Measurements from ENCODE around the gene COL15A1.

COL15A1 gene

DNA sequence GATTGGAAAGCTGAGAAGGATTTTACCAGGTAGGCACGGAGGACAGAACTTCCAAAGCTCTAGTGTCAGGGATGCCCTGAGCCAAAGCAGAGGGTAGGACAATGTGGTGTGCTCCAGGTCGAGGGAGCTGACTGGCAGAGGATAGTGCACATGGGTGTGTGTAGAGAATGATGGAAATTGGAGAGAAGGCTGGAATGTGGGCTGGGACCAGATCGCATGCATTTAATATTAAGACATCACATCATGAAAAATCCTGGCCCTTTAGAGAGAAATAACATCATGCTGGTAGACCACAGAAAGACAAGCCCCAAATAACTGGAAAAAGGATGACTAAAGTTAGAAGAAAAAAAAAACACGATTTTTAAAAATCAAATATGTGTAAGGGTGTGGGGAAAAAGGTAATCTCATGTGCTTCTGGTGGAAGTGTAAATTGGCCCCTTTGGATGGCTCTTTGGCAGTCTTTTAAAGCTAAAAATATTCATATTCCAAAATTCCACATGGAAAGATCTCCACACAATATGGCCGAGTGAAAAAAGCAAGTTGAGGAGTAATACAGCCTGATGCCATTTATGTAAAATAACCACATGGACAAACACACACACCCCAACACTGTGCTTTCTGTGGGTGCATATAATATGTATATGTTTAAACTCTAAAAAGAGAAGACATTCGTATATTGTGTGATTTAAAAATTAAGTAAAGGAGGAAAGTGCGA is 94.2 kb downstream of the COL15A1 start:
- no peak for DNase-seq (ENCODE audit: low read depth in 2 of 2)

DNA sequence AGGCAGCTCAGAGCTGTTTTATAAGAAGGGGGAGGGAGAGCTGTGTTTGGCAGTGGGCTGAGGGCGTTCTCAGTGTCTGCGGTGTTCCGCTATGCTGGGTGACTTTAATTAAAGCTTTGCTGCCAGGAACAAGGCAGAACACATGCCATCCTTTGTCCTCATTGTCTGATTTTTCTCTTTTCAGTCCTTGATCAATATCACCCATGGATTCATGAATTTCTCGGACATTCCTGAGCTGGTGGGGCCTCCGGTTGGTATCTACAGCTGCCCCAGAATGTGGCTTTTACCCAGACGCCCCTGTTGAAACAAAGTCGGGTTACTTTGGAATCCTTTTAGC is 94.7 kb downstream of the COL15A1 start:
- DNase-seq (ENCODE audit: low read depth in 2 of 2), result no peak

DNA sequence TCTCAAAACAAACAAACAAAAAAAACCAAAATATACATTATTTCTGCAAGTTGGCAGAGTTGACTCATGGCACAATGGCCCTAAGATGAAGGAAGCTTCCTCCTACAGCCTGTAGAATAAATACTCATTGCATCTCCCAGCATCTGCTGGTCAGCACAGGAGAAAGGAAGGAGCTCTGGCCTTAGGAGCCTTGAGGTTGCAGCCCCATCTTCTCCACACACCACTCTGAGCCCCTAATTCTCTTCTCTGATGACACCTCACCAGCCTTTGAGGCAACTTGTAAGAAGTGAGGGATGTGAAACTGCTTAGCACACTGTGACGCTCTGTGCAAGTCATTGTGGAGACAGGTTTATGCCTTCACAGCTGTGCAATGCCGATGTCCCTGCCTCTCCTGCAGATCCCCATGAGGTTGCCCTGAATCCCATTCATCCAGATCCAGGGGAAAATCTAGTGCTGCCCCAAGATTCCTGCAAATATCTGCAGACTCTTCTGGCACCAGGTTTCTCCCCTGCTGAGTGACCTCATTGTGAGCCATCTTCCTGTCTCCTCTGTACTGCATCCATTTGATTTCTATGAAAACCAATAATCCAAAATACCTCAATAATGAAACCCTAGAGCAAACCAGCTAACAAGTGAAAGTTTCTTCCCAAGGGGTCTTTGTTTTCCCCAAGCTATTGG is 95.9 kb downstream of the COL15A1 start:
- DNase-seq (ENCODE audit: low read depth in 2 of 2), result no peak

DNA sequence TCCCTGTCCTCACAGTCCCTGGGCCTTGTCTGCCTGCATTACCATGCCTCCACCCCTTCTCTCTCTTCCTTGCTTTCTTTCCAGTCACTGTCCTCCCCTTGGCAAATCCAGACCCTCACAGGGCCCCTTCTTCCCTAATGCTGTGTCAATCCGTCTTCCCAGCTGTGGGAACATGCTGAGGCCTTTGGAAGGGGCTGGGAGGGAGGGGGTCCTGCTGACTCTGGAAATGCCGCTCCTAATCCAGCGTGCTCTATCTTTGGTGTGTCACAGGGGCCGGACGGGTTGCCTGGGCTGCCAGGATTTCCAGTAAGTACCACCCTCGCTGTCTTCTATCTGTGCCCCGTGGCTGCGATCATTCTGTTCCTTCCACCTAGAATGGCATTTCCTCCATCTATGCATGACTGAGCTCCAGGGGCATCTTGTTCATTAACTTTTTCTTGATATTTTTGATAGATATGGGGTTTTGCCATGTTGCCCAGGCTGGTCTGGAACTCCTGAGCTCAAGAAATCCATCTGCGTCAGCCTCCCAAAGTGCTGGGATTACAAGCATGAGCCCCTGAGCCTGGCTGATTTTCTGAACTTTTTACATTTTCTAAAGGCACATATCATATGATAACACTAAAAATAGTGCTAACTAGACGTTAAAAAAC is 96.7 kb downstream of the COL15A1 start:
- no peak for DNase-seq (ENCODE audit: low read depth in 2 of 2)

GRCh38 chr9:99040911-99041582 is 97.3 kb downstream of the COL15A1 start:
- no peak for DNase-seq (ENCODE audit: low read depth in 2 of 2)

DNA sequence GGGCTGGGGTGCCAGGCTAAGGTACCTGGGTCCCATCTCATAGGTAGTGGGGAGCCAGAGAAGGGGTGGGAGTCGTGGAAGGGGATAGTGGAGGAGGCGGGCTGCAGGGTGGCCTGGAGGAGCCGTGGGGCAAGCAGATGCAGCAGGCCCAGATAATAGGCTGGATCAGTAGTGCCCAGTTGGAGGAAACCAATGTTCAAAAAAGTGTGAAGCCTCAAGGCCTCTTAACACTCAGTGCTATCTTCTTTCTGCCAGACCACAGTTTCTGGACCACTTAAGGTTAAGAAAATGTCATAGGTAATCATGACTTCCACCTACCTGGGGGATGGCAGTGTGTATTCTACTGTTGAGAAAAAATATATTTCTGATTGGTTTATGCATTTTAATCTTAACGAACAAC is 97.9 kb downstream of the COL15A1 start:
- no peak for DNase-seq (ENCODE audit: low read depth in 2 of 2)

GRCh38 chr9:99042620-99043019 is 98.9 kb downstream of the COL15A1 start:
- DNase-seq (ENCODE audit: low read depth in 2 of 2), result no peak

DNA sequence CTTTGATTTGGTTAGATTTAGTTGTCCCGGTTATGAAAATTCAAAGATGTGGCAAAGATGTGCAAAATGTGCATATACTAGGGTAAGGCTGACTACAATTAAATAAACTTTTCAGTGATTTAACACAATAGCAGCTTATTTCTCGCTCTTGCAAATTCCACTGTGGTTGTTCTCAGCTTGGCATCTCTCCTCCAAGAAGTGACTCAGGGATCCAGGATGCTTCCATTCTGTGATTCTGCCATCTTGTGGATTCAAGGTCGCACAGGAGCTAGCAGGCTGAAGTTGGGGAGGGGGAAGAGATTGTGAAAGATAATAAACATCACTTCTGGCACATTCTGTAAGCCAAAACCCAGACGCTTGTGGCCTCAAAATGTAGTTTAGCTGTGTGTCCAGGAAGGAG is 101.1 kb downstream of the COL15A1 start:
- no peak for DNase-seq (ENCODE audit: low read depth in 2 of 2)

DNA sequence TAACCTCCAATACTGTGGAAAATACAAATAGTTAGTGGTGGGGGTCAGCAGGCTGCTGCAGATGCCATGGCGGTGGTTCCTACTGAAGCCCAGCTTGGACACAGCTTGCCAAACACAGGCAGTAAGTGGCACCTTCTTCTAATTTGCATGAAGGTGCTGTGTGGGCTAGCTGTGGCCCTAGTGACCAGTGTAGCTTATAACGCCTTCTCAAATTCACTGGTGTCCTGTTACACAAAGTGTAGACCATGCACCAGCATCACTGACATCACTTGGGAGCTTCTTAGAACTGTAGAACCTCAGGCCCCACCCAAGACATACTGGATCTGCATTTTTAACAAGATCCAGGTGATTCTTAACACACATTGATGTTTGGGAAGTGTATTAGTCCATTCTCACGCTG is 102.4 kb downstream of the COL15A1 start:
- DNase-seq (ENCODE audit: low read depth in 2 of 2), result no peak

- DNase-seq (ENCODE audit: low read depth in 2 of 2), result no peak
Measured at GRCh38 chr9:99046542-99047071, 102.9 kb downstream of the COL15A1 start.

GRCh38 chr9:99049228-99049627 is 105.5 kb downstream of the COL15A1 start:
- no peak for DNase-seq (ENCODE audit: low read depth in 2 of 2)

DNA sequence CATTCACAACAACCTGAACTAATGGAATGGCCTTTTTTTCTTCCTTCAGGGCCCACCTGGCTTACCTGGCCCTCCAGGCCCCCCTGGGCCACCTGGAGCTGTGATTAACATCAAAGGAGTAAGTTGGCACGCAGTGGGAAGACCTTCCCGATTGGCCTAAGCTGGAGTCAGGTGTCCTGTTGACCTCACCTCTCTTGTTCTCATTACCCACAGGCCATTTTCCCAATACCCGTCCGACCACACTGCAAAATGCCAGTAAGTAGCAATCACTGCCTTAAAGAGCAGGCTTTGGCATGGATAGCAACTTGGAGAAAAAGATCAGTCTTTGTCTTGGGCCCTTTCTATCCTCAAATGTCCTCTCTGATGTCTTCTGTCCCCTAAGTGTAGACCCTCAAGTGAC is 105.9 kb downstream of the COL15A1 start:
- no peak for DNase-seq (ENCODE audit: low read depth in 2 of 2)

DNA sequence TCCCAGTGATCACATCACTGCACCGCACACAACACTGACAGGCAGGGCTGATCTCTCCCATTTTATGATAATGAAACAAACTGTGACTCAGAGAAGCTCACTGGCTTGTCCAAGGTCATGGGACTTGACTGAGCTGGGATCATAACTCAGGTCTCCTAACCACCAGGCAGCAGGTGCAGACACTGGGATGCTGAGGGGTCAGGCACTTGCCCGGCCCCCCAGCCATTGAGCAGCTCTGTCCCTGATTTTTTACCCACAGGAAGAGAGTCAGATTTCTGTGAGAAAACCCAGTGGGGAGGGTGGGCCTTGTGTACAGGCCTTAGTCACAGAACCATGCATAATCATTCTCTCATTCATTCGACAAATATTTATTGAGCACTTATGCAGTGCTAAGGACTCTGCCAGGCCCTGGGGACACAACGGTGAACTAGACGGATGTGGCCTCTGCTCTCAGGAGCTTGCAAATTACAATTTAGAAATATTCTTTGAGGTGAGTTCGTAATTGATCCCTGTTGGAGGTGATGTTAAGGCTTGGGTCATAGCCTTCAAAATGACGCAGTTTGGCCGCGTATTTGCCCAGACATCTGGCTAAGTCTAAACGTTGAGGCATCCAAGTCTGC is 106.7 kb downstream of the COL15A1 start:
- DNase-seq (ENCODE audit: low read depth in 2 of 2), result no peak

- DNase-seq (ENCODE audit: low read depth in 2 of 2), result no peak
Measured at GRCh38 chr9:99050924-99051323, 107.2 kb downstream of the COL15A1 start.

DNA sequence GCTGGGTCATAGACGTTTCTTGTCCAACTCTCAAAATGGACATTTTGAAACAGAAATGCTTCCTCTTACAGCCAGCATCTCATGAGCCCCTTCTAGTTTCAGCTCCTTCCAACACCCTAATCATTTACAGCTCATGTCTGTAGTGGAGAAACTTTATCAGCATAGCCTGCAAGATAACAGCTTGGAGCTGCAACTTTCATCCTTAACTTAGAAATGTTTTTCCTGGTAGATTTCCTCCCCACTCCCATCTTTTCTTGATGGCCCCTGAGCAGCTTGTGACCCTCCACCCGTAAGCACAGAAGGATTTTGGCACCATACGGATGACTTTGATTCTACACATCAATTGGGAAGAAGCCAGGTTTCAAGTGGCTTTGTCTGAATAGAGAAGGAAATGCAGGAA is 107.7 kb downstream of the COL15A1 start:
- no peak for DNase-seq (ENCODE audit: low read depth in 2 of 2)

GRCh38 chr9:99051851-99052250 is 108.1 kb downstream of the COL15A1 start:
- no peak for DNase-seq (ENCODE audit: low read depth in 2 of 2)

DNA sequence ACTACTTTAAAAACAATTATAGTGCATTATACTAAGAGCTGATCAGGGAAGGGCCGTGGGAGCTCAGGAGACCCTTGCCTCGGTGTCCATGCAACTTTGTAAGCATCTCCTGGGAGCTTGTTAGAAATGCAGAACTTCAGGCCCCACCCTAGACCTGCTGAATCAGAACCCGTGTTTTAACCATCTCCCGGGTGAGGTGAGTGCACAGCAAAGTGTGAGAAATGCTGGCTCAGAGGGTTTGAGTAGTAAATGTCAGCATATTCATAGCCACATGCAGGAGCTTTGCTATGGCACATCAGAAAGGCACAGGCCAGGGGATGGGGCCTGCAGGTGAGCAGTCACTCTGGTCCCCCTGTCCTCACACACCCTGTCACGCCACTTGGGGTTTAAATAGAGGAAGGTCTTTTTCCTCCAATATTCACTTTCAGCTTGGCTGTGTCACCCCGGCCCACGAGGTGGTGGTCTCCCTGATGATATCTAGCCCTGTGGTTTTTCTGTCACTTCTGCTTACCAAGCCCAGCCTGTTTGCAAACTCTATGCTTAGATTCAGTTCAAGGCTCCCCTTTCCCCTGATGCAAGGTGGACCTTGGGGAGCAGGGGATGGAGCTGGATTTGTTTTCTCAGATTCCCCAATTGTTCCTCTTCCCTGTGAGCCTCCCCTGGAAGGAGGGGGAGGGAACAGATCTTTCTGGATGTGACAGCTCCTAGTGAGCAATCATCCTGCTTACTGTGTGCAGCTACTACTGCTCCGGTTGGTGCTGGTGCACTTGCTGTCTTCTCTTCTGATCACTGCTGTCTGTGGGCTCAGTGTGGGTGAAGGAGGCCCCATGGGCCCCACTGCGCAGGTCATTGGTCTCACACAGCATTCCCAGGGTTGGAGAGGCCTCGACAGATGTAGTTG is 109.4 kb downstream of the COL15A1 start:
- DNase-seq (ENCODE audit: low read depth in 2 of 2), result no peak

GRCh38 chr9:99054581-99054980 is 110.9 kb downstream of the COL15A1 start:
- DNase-seq (ENCODE audit: low read depth in 2 of 2), result no peak

GRCh38 chr9:99055384-99055783 is 111.7 kb downstream of the COL15A1 start:
- no peak for DNase-seq (ENCODE audit: low read depth in 2 of 2)

- DNase-seq (ENCODE audit: low read depth in 2 of 2), result no peak
Measured at GRCh38 chr9:99056186-99056585, 112.5 kb downstream of the COL15A1 start.
